Mesothelial cell of epicardium (in vitro differentiated cells): ENCODE data around the gene CACNA1B. TPM values are rescaled to one million over a fixed set of nuclear protein-coding genes. Genes with fewer than 3 reads are reported as not detected.

ENCODE experiments used
- DNase-seq, 2 experiments: peaks; one replicate each; pipeline ENCODE4 v3.0.0; 2021; ENCODE audit warnings: low spot score in 2 of 2; ENCODE audit not compliant: unreplicated experiment in 2 of 2
- H3K27ac Mint-ChIP-seq: 2 replicates; pipeline ENCODE4 v1.8.0; 2021; ENCODE audit warnings: mixed read lengths
- H3K27me3 Mint-ChIP-seq: 2 replicates; pipeline ENCODE4 v1.8.0; 2021; ENCODE audit warnings: low read depth, mixed read lengths
- H3K36me3 Mint-ChIP-seq: 2 replicates; pipeline ENCODE4 v1.8.0; 2021; ENCODE audit warnings: mixed read lengths
- H3K4me1 Mint-ChIP-seq: 2 replicates; pipeline ENCODE4 v1.8.0; 2021; ENCODE audit warnings: mixed read lengths
- H3K4me3 Mint-ChIP-seq: 2 replicates; pipeline ENCODE4 v1.8.0; 2021; ENCODE audit warnings: mild to moderate bottlenecking, moderate library complexity, mixed read lengths
- H3K9me3 Mint-ChIP-seq: 2 replicates; pipeline ENCODE4 v1.8.0; 2021; ENCODE audit warnings: mixed read lengths
- CTCF ChIP-seq: fragments of 200-600 bp; sonication (generic); IDR thresholded peaks from one replicate; pipeline ENCODE4 v1.5.0; 2021; ENCODE audit warnings: antibody characterized with exemption; ENCODE audit not compliant: unreplicated experiment
- total RNA-seq: library from RNA; stranded (reverse); gene quantifications from 3 replicates; pipeline ENCODE4 v1.2.1, GENCODE V29; 2021

The CACNA1B gene
- total RNA-seq, 1 donor from 2014 or later = 0.87 TPM

GRCh38 chr9:138119202-138120027 lies 241.8 kb downstream of the CACNA1B start:
- no peaks in the 10 kb centered on the region for H3K4me1 Mint-ChIP-seq
- H3K9me3 Mint-ChIP-seq = peaks cover 14% of the 10 kb centered on the region
- H3K36me3 Mint-ChIP-seq = peaks cover 1% of the 10 kb centered on the region
- no peak overlapping the region for H3K4me3 Mint-ChIP-seq
- H3K27ac Mint-ChIP-seq = no peak overlapping the region
- no peak for TF ChIP-seq CTCF
- H3K27me3 Mint-ChIP-seq = peaks cover 2% of the 10 kb centered on the region
- DNase-seq = no peak

GRCh38 chr9:138120072-138120471 lies 242.5 kb downstream of the CACNA1B start:
- H3K9me3 Mint-ChIP-seq = peaks cover 14% of the 10 kb centered on the region
- TF ChIP-seq CTCF = no peak
- peaks cover 2% of the 10 kb centered on the region for H3K36me3 Mint-ChIP-seq
- H3K27ac Mint-ChIP-seq = no peak overlapping the region
- H3K27me3 Mint-ChIP-seq = peaks cover 2% of the 10 kb centered on the region
- no peaks in the 10 kb centered on the region for H3K4me1 Mint-ChIP-seq
- no peak overlapping the region for H3K4me3 Mint-ChIP-seq
- no peak for DNase-seq

GRCh38 chr9:138120511-138121437 lies 243.2 kb downstream of the CACNA1B start:
- Mint-ChIP-seq H3K27me3 (peaks cover 2% of the 10 kb centered on the region), H3K9me3 (peaks cover 14% of the 10 kb centered on the region)
- no peak for DNase-seq

GRCh38 chr9:138121438-138122050 lies 244.0 kb downstream of the CACNA1B start:
- Mint-ChIP-seq H3K27me3 (no peaks in the 10 kb centered on the region), H3K36me3 (peaks cover 2% of the 10 kb centered on the region), H3K4me3 (no peak overlapping the region), H3K27ac (no peak overlapping the region), H3K9me3 (peaks cover 8% of the 10 kb centered on the region), H3K4me1 (no peaks in the 10 kb centered on the region)
- no peak for TF ChIP-seq CTCF
- no peak for DNase-seq

More at GRCh38 chr9:138120511-138121437, 243.2 kb downstream of the CACNA1B start:
- H3K4me3 Mint-ChIP-seq = no peak overlapping the region
- no peaks in the 10 kb centered on the region for H3K4me1 Mint-ChIP-seq
- TF ChIP-seq CTCF = no peak
- H3K36me3 Mint-ChIP-seq = peaks cover 2% of the 10 kb centered on the region
- H3K27ac Mint-ChIP-seq = no peak overlapping the region

DNA sequence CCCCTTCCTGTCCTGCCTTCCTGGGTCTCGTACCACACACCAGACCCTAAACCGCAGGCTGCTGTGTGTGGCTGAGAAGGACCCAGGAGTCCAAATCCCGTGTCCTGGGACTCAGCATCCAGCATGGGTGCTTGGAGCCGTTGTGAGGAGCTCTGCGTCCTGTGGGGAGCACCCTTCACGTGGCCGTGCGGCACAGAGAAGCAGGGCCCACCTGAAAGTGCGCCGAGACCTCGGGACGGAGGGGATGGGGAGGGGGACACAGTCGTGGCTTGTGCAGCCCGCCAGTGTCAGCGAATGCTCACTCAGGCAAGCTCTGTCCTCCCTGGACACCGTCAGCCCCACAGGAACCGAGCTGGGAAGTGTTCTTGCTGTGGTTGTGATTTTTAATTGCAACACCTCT lies 244.6 kb downstream of the CACNA1B start:
- H3K27me3 Mint-ChIP-seq = no peaks in the 10 kb centered on the region
- peaks cover 8% of the 10 kb centered on the region for H3K9me3 Mint-ChIP-seq
- H3K36me3 Mint-ChIP-seq = peaks cover 2% of the 10 kb centered on the region
- no peak overlapping the region for H3K4me3 Mint-ChIP-seq
- DNase-seq = no peak
- H3K27ac Mint-ChIP-seq = no peak overlapping the region
- TF ChIP-seq CTCF = no peak
- no peaks in the 10 kb centered on the region for H3K4me1 Mint-ChIP-seq
